ENCODE data around the gene MRPL54.
A peak's percentile ranks its signal among the peaks of the same experiment; 100 is the strongest.

MRPL54 gene

GRCh38 chr19:3770136-3770999, 7.9 kb downstream of the MRPL54 start:
- DNase-seq: no peak

GRCh38 chr19:3771000-3771905, 8.8 kb downstream of the MRPL54 start:
- no peak for DNase-seq

- DNase-seq: no peak
These were observed 9.5 kb downstream of the MRPL54 start, which contains the start of gene RAX2 for GRCh38 chr19:3771906-3772455. Gene RAX2, minus strand, starts transcription at chr19:3772228. Its CDS starts 486 bp downstream, at chr19:3771742.

- DNase-seq: no peak
These were observed 11.5 kb downstream of the MRPL54 start for GRCh38 chr19:3773814-3774515.

- DNase-seq: no peak
These were observed 12.3 kb downstream of the MRPL54 start for GRCh38 chr19:3774621-3775373.

- no peak for DNase-seq
These were observed 12.9 kb downstream of the MRPL54 start for GRCh38 chr19:3775374-3775711.

DNA sequence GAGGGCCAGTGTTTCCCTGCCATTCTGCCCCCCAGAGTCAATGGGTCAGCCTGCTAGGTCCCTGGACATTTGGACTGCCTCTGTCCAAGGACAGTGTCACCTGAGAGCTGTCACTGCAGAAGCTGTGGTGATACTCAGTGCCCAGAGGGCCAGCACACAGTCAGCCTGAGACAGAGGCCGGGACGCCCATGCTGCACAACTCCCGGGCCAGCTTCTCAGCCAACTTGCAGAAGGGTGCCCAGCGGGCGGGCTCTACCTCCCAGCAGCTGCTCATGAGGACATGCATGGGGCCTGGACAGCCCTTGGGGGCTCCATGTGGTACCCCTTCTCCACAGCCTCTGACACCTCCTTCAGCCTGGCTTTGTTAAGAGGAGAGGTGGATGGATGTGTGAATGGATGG, 13.3 kb downstream of the MRPL54 start:
- no peak for DNase-seq

GRCh38 chr19:3776479-3777040, 14.1 kb downstream of the MRPL54 start:
- no peak for DNase-seq

GRCh38 chr19:3778104-3778867, 15.8 kb downstream of the MRPL54 start:
- no peak for DNase-seq

DNA sequence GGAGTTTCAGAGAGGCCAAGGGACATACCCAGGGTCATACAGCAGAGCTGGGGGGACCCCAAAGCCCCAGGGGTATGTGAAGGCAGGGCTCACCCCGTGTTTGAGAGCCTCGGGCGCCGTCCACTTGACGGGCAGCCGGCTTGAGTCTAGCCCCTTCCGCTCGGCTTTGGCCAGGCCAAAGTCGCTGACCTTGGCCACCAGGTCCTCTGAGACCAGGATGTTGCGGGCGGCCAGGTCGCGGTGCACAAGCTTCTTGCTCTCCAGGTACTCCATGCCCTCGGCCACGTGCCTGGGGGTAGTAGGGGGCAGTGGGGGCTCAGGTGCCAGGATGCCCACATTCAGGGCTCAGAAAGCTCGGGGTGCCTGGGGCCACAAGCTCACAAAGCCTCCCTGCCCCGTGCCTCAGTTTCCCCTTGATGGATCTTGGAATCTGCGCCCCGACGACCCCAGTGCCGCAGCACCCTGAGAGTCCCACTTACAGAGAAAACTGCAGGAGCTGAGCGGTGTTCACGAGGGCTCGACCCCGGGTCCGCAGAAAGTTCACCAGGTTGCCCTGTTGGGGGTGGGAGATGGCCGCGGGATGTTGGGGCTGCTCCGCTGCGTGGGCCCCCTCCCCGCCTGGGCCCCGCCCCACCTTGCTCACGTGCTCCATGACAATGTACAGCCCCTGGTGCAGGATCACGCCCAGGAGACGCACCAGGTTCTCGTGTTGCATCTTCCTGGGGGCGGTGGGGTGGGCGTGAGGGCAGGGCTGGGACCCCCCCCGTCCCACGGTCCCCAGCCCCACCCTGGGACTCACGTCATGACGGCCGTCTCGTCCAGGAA, 16.6 kb downstream of the MRPL54 start:
- no peak for DNase-seq

- no peak for DNase-seq
These were observed 18.4 kb downstream of the MRPL54 start for GRCh38 chr19:3780786-3781304.

GRCh38 chr19:3781603-3782002, 19.1 kb downstream of the MRPL54 start:
- no peak for DNase-seq

GRCh38 chr19:3782330-3782729, 19.8 kb downstream of the MRPL54 start:
- DNase-seq: no peak

DNA sequence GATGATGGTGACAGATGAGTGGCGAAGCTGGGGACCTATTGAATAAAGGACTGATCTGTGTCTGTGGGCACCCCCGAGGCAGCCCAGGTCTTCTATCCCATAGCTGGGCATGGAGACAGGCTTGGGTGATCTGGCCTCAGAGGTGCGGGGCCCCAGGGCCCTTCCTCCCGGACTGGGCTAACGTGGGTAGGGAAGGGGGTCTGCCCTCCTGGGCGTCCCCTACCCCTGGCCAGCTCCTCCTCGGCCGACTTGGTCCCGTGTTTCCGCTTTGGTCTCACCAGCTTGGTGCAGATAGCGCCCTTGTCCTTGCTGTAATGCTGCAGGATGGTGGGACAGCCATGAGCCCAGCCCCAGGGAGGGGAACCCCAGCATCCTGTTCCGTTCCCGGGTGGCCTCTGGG, 20.4 kb downstream of the MRPL54 start:
- DNase-seq: no peak

GRCh38 chr19:3783660-3784584, 21.4 kb downstream of the MRPL54 start:
- peak; percentile 32 for DNase-seq

GRCh38 chr19:3784607-3785450, 22.3 kb downstream of the MRPL54 start:
- DNase-seq: no peak

GRCh38 chr19:3785451-3785937, 23.0 kb downstream of the MRPL54 start:
- DNase-seq: no peak
